H1 (cell line): ENCODE data around the gene APOO. TPM values are rescaled to one million over a fixed set of nuclear protein-coding genes. Genes with fewer than 3 reads are reported as not detected.

Source experiments
- SAP30 ChIP-seq: fragments of 300-600 bp; sonication (generic); IDR thresholded peaks from 2 replicates; pipeline ENCODE4 v1.7.1; 2012; ENCODE audit warnings: low read length, moderate library complexity, mild to moderate bottlenecking, inconsistent platforms; ENCODE audit not compliant: insufficient read depth, insufficient replicate concordance
- polyA plus RNA-seq, 7 experiments: library from polyadenylated mRNA; depleted of rRNA in 3 of 7; stranded (reverse) in 5 of 7; unstranded in 2 of 7; fragments of >200 nt in 5 of 7; fragments of 200-250 nt in 2 of 7; gene quantifications; 1 replicate in 5 of 7; 2 replicates in 1 of 7; 4 replicates in 1 of 7; pipeline versions ENCODE4 v1.2.1 to v1.2.3, GENCODE V29; 2011 to 2013; ENCODE audit warnings: missing spikeins in 2 of 7, mixed read lengths in 2 of 7
- total RNA-seq: library from RNA; stranded (reverse); fragmentation: NEBNext Ultra II Directional; extraction: Animal tissue kit (Norgen Biotek cat#: 25700); gene quantifications from 2 replicates; pipeline ENCODE4 v1.2.1, GENCODE V29; 2021

APOO gene
- total and polyA plus RNA-seq, 2 of the 8 experiments (the other 6 are each of a cell fraction or from before 2014, with no cell fraction given) = 25.7 to 45.0 TPM

- TF ChIP-seq SAP30 = no peak
- TF ChIP-seq, all 59 proteins: peak for 0
Measured at GRCh38 chrX:23871905-23872546, 35.7 kb downstream of the APOO start (continued).
